H1 (cell line): ENCODE results near the gene LRIT2. TPM values are rescaled to one million over a fixed set of nuclear protein-coding genes. Genes with fewer than 3 reads are reported as not detected.

Experiments
- CHD2 ChIP-seq: IDR thresholded peaks from 2 replicates; pipeline ENCODE4 v1.6.1; 2012; ENCODE audit warnings: low read length, improper control_type of control experiment
- FOSL1 ChIP-seq: IDR thresholded peaks from 2 replicates; pipeline ENCODE4 v1.6.1; 2011; ENCODE audit warnings: mild to moderate bottlenecking, low read depth, low read length, moderate library complexity; ENCODE audit not compliant: insufficient read depth
- KDM1A ChIP-seq: fragments of 200-600, 300-600 bp; sonication (generic); IDR thresholded peaks from 2 replicates; pipeline ENCODE4 v1.7.1; 2016; ENCODE audit warnings: mild to moderate bottlenecking, low read length, borderline replicate concordance
- polyA plus RNA-seq, 7 experiments: library from polyadenylated mRNA; depleted of rRNA in 3 of 7; stranded (reverse) in 5 of 7; unstranded in 2 of 7; fragments of >200 nt in 5 of 7; fragments of 200-250 nt in 2 of 7; gene quantifications; 1 replicate in 5 of 7; 2 replicates in 1 of 7; 4 replicates in 1 of 7; pipeline versions ENCODE4 v1.2.1 to v1.2.3, GENCODE V29; 2011 to 2013; ENCODE audit warnings: missing spikeins in 2 of 7, mixed read lengths in 2 of 7
- total RNA-seq: library from RNA; stranded (reverse); fragmentation: NEBNext Ultra II Directional; extraction: Animal tissue kit (Norgen Biotek cat#: 25700); gene quantifications from 2 replicates; pipeline ENCODE4 v1.2.1, GENCODE V29; 2021

The LRIT2 gene
- total and polyA plus RNA-seq, 2 of the 8 experiments (the other 6 are each of a cell fraction or from before 2014, with no cell fraction given), result not detected

DNA sequence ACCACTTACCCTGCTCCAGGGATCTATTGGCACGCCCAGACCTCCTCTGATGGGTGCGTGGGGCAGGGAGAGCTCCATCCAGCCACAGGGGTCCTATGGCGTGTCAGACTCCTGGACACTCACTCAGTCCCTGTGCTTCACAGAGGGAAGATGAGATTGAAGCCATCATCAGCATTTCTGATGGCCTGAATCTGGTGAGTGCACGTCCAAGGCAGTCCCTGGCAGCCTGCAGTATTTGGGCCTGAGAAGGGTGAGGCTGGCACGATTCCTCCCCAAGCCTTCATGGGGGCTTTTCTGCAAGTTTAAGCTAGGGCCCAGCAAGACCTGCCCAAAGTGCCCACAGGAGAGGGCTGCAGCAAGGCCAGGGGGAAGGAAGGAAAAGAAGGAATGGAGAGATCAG, 27.7 kb downstream of the LRIT2 start (continued):
- no peak for TF ChIP-seq KDM1A
- TF ChIP-seq FOSL1, result no peak
- TF ChIP-seq CHD2, result no peak
